ENCODE data around the gene MRPS35. TPM values are rescaled to one million over a fixed set of nuclear protein-coding genes. Genes with fewer than 3 reads are reported as not detected.

Gene MRPS35
- total RNA-seq, 1 experiment from 2014 or later = 72.5 TPM

DNA sequence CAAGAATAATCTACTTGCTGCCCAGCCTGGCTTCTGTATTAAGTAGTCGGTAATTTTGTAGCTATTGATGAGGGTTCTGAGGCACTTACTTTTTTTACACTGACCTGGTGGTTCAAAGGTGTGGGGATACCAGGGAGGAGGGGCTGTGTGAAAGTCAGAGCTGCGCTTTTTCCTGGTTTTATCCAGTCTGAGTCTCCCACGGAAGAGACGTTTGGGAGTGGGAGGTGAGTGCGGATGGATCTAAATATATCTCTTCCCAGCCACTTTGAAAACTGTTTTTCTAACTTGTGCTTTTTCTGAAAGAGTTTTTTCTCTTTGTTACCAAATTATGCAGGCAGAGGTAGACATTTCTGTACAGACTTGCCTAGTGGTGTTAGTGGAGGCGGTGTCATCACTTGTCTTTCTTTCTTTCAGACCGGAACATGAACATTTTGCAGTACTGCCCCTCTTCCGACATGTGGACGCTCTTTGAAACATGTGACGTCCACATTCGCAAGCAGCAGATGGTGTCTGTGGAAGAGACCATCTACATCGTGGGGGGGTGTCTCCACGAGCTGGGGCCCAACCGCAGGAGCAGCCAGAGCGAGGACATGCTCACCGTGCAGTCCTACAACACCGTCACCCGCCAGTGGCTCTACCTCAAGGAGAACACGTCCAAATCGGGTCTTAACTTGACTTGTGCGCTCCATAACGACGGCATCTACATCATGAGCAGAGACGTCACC lies 86.8 kb downstream of the MRPS35 start:
- no peak for DNase-seq (ENCODE audit: low spot score)
- in situ Hi-C loops (cut with HindIII; ENCODE audit: low sequenced_read_pairs) = no loop called here

- DNase-seq (ENCODE audit: low spot score) = no peak
- in situ Hi-C loops (cut with HindIII; ENCODE audit: low sequenced_read_pairs) = no loop called here
Observed at GRCh38 chr12:27800819-27801218, 90.2 kb downstream of the MRPS35 start.

DNA sequence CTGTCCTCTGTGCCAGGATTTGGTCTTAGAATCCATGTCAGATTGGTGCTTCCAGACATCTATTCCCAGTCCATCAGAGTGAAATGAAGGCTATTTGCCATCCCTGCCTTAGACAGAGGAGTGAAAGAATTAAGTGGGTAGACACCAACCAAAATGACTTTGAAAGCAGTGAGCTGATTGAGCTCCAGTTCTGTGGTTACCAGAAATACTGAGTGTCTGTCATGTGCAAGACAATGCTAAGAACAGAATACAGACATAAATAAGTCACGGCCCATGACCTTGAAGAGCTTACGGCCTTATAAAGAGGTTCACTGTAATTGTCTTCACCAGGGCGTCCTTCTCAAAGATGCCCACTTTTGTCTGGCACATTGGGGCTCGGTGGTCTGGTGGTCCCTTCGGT lies 91.0 kb downstream of the MRPS35 start:
- DNase-seq (ENCODE audit: low spot score) = no peak
- in situ Hi-C loops (cut with HindIII; ENCODE audit: low sequenced_read_pairs) = no loop called here

- in situ Hi-C loops (cut with HindIII; ENCODE audit: low sequenced_read_pairs) = no loop called here
- DNase-seq (ENCODE audit: low spot score) = no peak
Observed at GRCh38 chr12:27802511-27802910, 91.9 kb downstream of the MRPS35 start.

GRCh38 chr12:27802936-27803335 lies 92.3 kb downstream of the MRPS35 start:
- in situ Hi-C loops (cut with HindIII; ENCODE audit: low sequenced_read_pairs) = no loop called here
- no peak for DNase-seq (ENCODE audit: low spot score)

DNA sequence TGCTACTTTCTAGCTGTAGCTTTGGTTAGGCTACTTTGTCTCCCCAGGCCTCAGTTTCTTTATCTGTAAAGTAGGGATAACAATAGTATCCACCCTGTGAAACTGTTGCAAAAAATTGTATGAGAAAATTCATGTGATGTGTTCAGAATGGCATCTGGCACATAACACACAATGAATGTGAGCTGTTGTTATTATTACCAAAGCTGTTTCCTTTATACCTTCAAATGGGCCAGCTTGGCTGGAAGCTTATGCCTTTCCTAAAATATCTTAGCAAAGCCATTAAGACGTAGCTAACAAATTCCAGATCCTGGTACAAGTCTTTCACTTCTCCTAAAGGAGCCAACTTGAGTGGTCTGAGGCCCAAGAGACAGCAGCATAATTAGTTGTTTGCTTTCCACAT lies 94.6 kb downstream of the MRPS35 start:
- in situ Hi-C loops (cut with HindIII; ENCODE audit: low sequenced_read_pairs) = no loop called here

More for the DNA sequence above, 94.6 kb downstream of the MRPS35 start:
- no peak for DNase-seq (ENCODE audit: low spot score)

Other genes starting within 250 kb of the MRPS35 start
- gene PPFIBP1, start 186.6 kb upstream of the MRPS35 start, total RNA-seq (2014; rRNA removed; shearing (Covaris generic)) = 27.1 and 43.4 TPM in 2 replicates
- 0.54 TPM in 1 of 2 replicates, not detected in the other for gene REP15, start 14.4 kb upstream of the MRPS35 start, total RNA-seq (2014; rRNA removed; shearing (Covaris generic))
- gene KLHL42, start 69.4 kb downstream of the MRPS35 start, total RNA-seq (2014; rRNA removed; shearing (Covaris generic)) = 6.5 and 15.1 TPM in 2 replicates
- not detected in 2 replicates for gene MANSC4, start 69.4 kb downstream of the MRPS35 start, total RNA-seq (2014; rRNA removed; shearing (Covaris generic))

All from G401 (cell line).